ENCODE results near the gene STARD8.
"Not testable (repeated sequence)": the region's sequence is repeated elsewhere in the genome, so short reads cannot be mapped to it uniquely, and the experiment has no call there.

Gene STARD8

GRCh38 chrX:68647156-68647957 is at the start of gene STARD8:
Gene STARD8, plus strand, starts transcription at chrX:68647666. Its CDS starts 217 bp downstream, at chrX:68647883.
- Mint-ChIP-seq H3K4me3 (no peak within 1 kb of the TSS), H3K27ac (no peak within 1 kb of the TSS), H3K36me3 (no peaks in the 10 kb centered on the region), H3K4me1 (no peaks in the 10 kb centered on the region), H3K9me3 (no peaks in the 10 kb centered on the region), H3K27me3 (peaks cover 23% of the 10 kb centered on the region)
- DNase-seq, result no peak
- CTCF ChIA-PET, result no interaction called here

GRCh38 chrX:68598841-68599240 is 48.6 kb upstream of the STARD8 start:
- CTCF ChIA-PET, result interaction anchor here (1.0 kb wide), 1 partner anchor 15 kb away, joined by 3 read pairs; no protein-coding TSS in a partner anchor
- H3K36me3 Mint-ChIP-seq, result no peaks in the 10 kb centered on the region
- no peak overlapping the region for H3K27ac Mint-ChIP-seq

GRCh38 chrX:68599256-68600152 is 48.0 kb upstream of the STARD8 start:
- CTCF ChIA-PET, result interaction anchor here (1.0 kb wide), 1 partner anchor 16 kb away, joined by 3 read pairs; no protein-coding TSS in a partner anchor
- H3K4me1 Mint-ChIP-seq, result no peaks in the 10 kb centered on the region
- H3K27ac Mint-ChIP-seq, result no peak overlapping the region
- no peaks in the 10 kb centered on the region for H3K27me3 Mint-ChIP-seq
- no peak for DNase-seq
- peaks cover 9% of the 10 kb centered on the region for H3K9me3 Mint-ChIP-seq
- H3K36me3 Mint-ChIP-seq, result no peaks in the 10 kb centered on the region
- no peak overlapping the region for H3K4me3 Mint-ChIP-seq

More at GRCh38 chrX:68598841-68599240, 48.6 kb upstream of the STARD8 start:
- no peak for DNase-seq
- no peak overlapping the region for H3K4me3 Mint-ChIP-seq
- H3K9me3 Mint-ChIP-seq, result peaks cover 11% of the 10 kb centered on the region
- no peaks in the 10 kb centered on the region for H3K27me3 Mint-ChIP-seq
- H3K4me1 Mint-ChIP-seq, result no peaks in the 10 kb centered on the region

- H3K27me3 Mint-ChIP-seq, H3K9me3 Mint-ChIP-seq, DNase-seq, H3K27ac Mint-ChIP-seq, H3K36me3 Mint-ChIP-seq, H3K4me3 Mint-ChIP-seq, H3K4me1 Mint-ChIP-seq, CTCF ChIA-PET: not testable (repeated sequence)
Measured at GRCh38 chrX:68604216-68604615, 43.2 kb upstream of the STARD8 start.

- not testable (repeated sequence) for H3K9me3 Mint-ChIP-seq, H3K27ac Mint-ChIP-seq, H3K36me3 Mint-ChIP-seq, DNase-seq, H3K4me1 Mint-ChIP-seq, H3K4me3 Mint-ChIP-seq, H3K27me3 Mint-ChIP-seq
- CTCF ChIA-PET, result interaction anchor here (0.6 kb wide), 1 partner anchor 9 kb away, joined by 3 read pairs; no protein-coding TSS in a partner anchor
Measured at GRCh38 chrX:68614733-68615132, 32.7 kb upstream of the STARD8 start.

- no peak overlapping the region for H3K27ac Mint-ChIP-seq
- H3K9me3 Mint-ChIP-seq, result no peaks in the 10 kb centered on the region
- H3K27me3 Mint-ChIP-seq, result no peaks in the 10 kb centered on the region
- no peak for DNase-seq
- no peak overlapping the region for H3K4me3 Mint-ChIP-seq
- CTCF ChIA-PET, result no interaction called here
- H3K36me3 Mint-ChIP-seq, result no peaks in the 10 kb centered on the region
- no peaks in the 10 kb centered on the region for H3K4me1 Mint-ChIP-seq
Measured at GRCh38 chrX:68627986-68628385, 19.5 kb upstream of the STARD8 start.

GRCh38 chrX:68629936-68630335 is 17.5 kb upstream of the STARD8 start:
- H3K4me1 Mint-ChIP-seq, DNase-seq, H3K36me3 Mint-ChIP-seq, H3K27me3 Mint-ChIP-seq, CTCF ChIA-PET, H3K27ac Mint-ChIP-seq, H3K4me3 Mint-ChIP-seq, H3K9me3 Mint-ChIP-seq: not testable (repeated sequence)

GRCh38 chrX:68631336-68631735 is 16.1 kb upstream of the STARD8 start:
- no peaks in the 10 kb centered on the region for H3K27me3 Mint-ChIP-seq
- no peaks in the 10 kb centered on the region for H3K4me1 Mint-ChIP-seq
- H3K27ac Mint-ChIP-seq, result no peak overlapping the region
- H3K4me3 Mint-ChIP-seq, result no peak overlapping the region
- CTCF ChIA-PET, result no interaction called here
- no peaks in the 10 kb centered on the region for H3K9me3 Mint-ChIP-seq
- H3K36me3 Mint-ChIP-seq, result no peaks in the 10 kb centered on the region
- no peak for DNase-seq

GRCh38 chrX:68632491-68632890 is 15.0 kb upstream of the STARD8 start:
- CTCF ChIA-PET, result no interaction called here
- H3K27ac Mint-ChIP-seq, result no peak overlapping the region
- H3K36me3 Mint-ChIP-seq, result no peaks in the 10 kb centered on the region
- H3K9me3 Mint-ChIP-seq, result no peaks in the 10 kb centered on the region
- no peak for DNase-seq
- no peaks in the 10 kb centered on the region for H3K27me3 Mint-ChIP-seq
- H3K4me1 Mint-ChIP-seq, result no peaks in the 10 kb centered on the region
- no peak overlapping the region for H3K4me3 Mint-ChIP-seq

GRCh38 chrX:68633981-68634380 is 13.5 kb upstream of the STARD8 start:
- Mint-ChIP-seq H3K4me1 (no peaks in the 10 kb centered on the region), H3K9me3 (no peaks in the 10 kb centered on the region), H3K27me3 (no peaks in the 10 kb centered on the region), H3K36me3 (no peaks in the 10 kb centered on the region), H3K4me3 (no peak overlapping the region), H3K27ac (no peak overlapping the region)
- CTCF ChIA-PET, result no interaction called here
- DNase-seq, result no peak

- Mint-ChIP-seq H3K27me3 (no peaks in the 10 kb centered on the region), H3K4me1 (no peaks in the 10 kb centered on the region), H3K27ac (no peak overlapping the region), H3K4me3 (no peak overlapping the region), H3K9me3 (no peaks in the 10 kb centered on the region), H3K36me3 (no peaks in the 10 kb centered on the region)
- DNase-seq, result no peak
- CTCF ChIA-PET, result no interaction called here
Measured at GRCh38 chrX:68634649-68635227, 12.7 kb upstream of the STARD8 start.

GRCh38 chrX:68640661-68641060 is 6.8 kb upstream of the STARD8 start:
- Mint-ChIP-seq H3K9me3 (no peaks in the 10 kb centered on the region), H3K27ac (no peak overlapping the region)
- CTCF ChIA-PET, result no interaction called here

GRCh38 chrX:68644861-68645260 is 2.6 kb upstream of the STARD8 start:
- H3K36me3 Mint-ChIP-seq, result no peaks in the 10 kb centered on the region
- DNase-seq, result no peak

More at GRCh38 chrX:68640661-68641060, 6.8 kb upstream of the STARD8 start:
- no peak overlapping the region for H3K4me3 Mint-ChIP-seq
- H3K27me3 Mint-ChIP-seq, result no peaks in the 10 kb centered on the region
- no peaks in the 10 kb centered on the region for H3K4me1 Mint-ChIP-seq
- no peaks in the 10 kb centered on the region for H3K36me3 Mint-ChIP-seq
- DNase-seq, result no peak

GRCh38 chrX:68646421-68646820 is 1.0 kb upstream of the STARD8 start:
- no peaks in the 10 kb centered on the region for H3K36me3 Mint-ChIP-seq
- no peaks in the 10 kb centered on the region for H3K4me1 Mint-ChIP-seq
- CTCF ChIA-PET, result no interaction called here
- no peak overlapping the region for H3K27ac Mint-ChIP-seq
- H3K27me3 Mint-ChIP-seq, result peaks cover 23% of the 10 kb centered on the region
- no peaks in the 10 kb centered on the region for H3K9me3 Mint-ChIP-seq
- no peak overlapping the region for H3K4me3 Mint-ChIP-seq
- DNase-seq, result no peak

More at GRCh38 chrX:68644861-68645260, 2.6 kb upstream of the STARD8 start:
- H3K4me1 Mint-ChIP-seq, result no peaks in the 10 kb centered on the region
- no peaks in the 10 kb centered on the region for H3K9me3 Mint-ChIP-seq
- H3K27me3 Mint-ChIP-seq, result peaks cover 23% of the 10 kb centered on the region
- no peak overlapping the region for H3K4me3 Mint-ChIP-seq
- H3K27ac Mint-ChIP-seq, result no peak overlapping the region
- CTCF ChIA-PET, result no interaction called here
